Vagina (tissue), 2 donors: ENCODE results near the gene ERMAP.

ENCODE experiments used
- CTCF ChIP-seq, 3 experiments: fragments of 450-650 bp in 2 of 3; fragments of 200-600 bp in 1 of 3; sonication (generic) in 1 of 3; IDR thresholded peaks; one replicate each; pipeline ENCODE4 v1.5.1; 2017 to 2019; ENCODE audit warnings: antibody characterized with exemption in 3 of 3, mild to moderate bottlenecking in 2 of 3, moderate library complexity in 2 of 3
- POLR2AphosphoS5 ChIP-seq, 2 donors: sonication (generic); formaldehyde crosslinking; IDR thresholded peaks; one replicate each; pipeline ENCODE4 v1.9.0; 2017; ENCODE audit warnings: antibody characterized with exemption in 2 of 2, mild to moderate bottlenecking in 2 of 2, low read depth in 1 of 2; ENCODE audit not compliant: insufficient read depth in 1 of 2

DNA sequence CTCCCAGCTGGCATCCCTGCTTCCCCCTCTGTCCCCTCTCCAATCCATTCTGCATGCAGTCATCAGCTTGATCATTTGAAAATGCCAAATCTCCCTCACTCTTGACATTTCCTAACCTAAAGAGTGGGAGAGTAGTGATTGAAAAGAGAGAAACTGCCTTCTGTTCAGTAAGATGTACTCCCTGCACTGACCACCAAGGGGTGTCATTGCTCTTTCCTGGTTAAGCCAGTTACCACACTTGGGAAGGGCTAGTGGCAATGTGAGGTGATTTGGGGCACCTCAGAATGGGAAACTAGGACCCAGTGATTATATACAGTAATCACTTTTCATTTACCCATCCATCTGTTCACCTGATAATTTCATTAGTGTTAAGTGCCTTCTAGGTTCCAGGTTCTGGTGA, 39.1 kb upstream of the ERMAP start:
- peak; percentile 40 to 58 (median 44) for TF ChIP-seq CTCF (IDR thresholded peaks at IDR 0.05)
- TF ChIP-seq POLR2AphosphoS5 (IDR thresholded peaks at IDR 0.05; ENCODE audit: insufficient read depth in 1 of 2, low read depth in 1 of 2) = no peak
